Ishikawa (cell line): Measurements from ENCODE around the gene NUMB.

Experiments used
- CEBPB ChIP-seq: IDR thresholded peaks from 2 replicates; pipeline ENCODE4 v1.6.1; 2012
- CREB1 ChIP-seq: IDR thresholded peaks from 2 replicates; pipeline ENCODE4 v1.6.1; 2012; ENCODE audit warnings: low read depth
- EGR1 ChIP-seq: IDR thresholded peaks from 2 replicates; pipeline ENCODE4 v1.6.1; 2012
- EP300 ChIP-seq: IDR thresholded peaks from 2 replicates; pipeline ENCODE4 v1.6.1; 2012; ENCODE audit warnings: borderline replicate concordance
- FOXM1 ChIP-seq: IDR thresholded peaks from 2 replicates; pipeline ENCODE4 v1.6.1; 2012; ENCODE audit warnings: low read depth, borderline replicate concordance
- MAX ChIP-seq: IDR thresholded peaks from 2 replicates; pipeline ENCODE4 v1.6.1; 2012
- NFIC ChIP-seq: IDR thresholded peaks from 2 replicates; pipeline ENCODE4 v1.6.1; 2012
- RAD21 ChIP-seq: IDR thresholded peaks from 2 replicates; pipeline ENCODE4 v1.6.1; 2012; ENCODE audit warnings: low read depth
- REST ChIP-seq: IDR thresholded peaks from 2 replicates; pipeline ENCODE4 v1.6.1; 2012; ENCODE audit warnings: low read depth, mild to moderate bottlenecking
- TAF1 ChIP-seq: IDR thresholded peaks from 2 replicates; pipeline ENCODE4 v1.6.1; 2012; ENCODE audit warnings: low read depth, mild to moderate bottlenecking
- TCF12 ChIP-seq: IDR thresholded peaks from 2 replicates; pipeline ENCODE4 v1.6.1; 2012; ENCODE audit warnings: low read depth
- TEAD4 ChIP-seq: IDR thresholded peaks from 2 replicates; pipeline ENCODE4 v1.6.1; 2012
- USF1 ChIP-seq: IDR thresholded peaks from 2 replicates; pipeline ENCODE4 v1.6.1; 2012
- YY1 ChIP-seq: IDR thresholded peaks from 2 replicates; pipeline ENCODE4 v1.6.1; 2012; ENCODE audit warnings: low read depth
- ZBTB7A ChIP-seq: IDR thresholded peaks from 2 replicates; pipeline ENCODE4 v1.6.1; 2012; ENCODE audit warnings: low read depth

NUMB gene

GRCh38 chr14:73267474-73267873 is 190.9 kb downstream of the NUMB start:
- TF ChIP-seq TCF12 (no peak), NFIC (no peak), CREB1 (no peak), TEAD4 (no peak), CEBPB (no peak), RAD21 (no peak), EP300 (no peak), MAX (no peak), EGR1 (no peak), REST (no peak), TAF1 (no peak), USF1 (no peak), ZBTB7A (no peak), FOXM1 (no peak), YY1 (no peak)

GRCh38 chr14:73266317-73266716 is 192.0 kb downstream of the NUMB start:
- TF ChIP-seq REST (no peak), RAD21 (no peak), TAF1 (no peak), CEBPB (no peak), TEAD4 (no peak), EGR1 (no peak), USF1 (no peak), NFIC (no peak), CREB1 (no peak), ZBTB7A (no peak), MAX (no peak), TCF12 (no peak)

- TF ChIP-seq TAF1 (no peak), TCF12 (no peak), EGR1 (no peak), TEAD4 (no peak), MAX (no peak), NFIC (no peak), RAD21 (no peak)
Observed at GRCh38 chr14:73265721-73266046, 192.7 kb downstream of the NUMB start.

- TF ChIP-seq MAX (no peak), EP300 (no peak), RAD21 (no peak), CEBPB (no peak), TCF12 (no peak)
Observed at GRCh38 chr14:73264885-73265720, 193.2 kb downstream of the NUMB start.

GRCh38 chr14:73264080-73264884 is 194.1 kb downstream of the NUMB start:
- TF ChIP-seq REST (no peak), TAF1 (no peak), YY1 (no peak), ZBTB7A (no peak), TCF12 (no peak), NFIC (no peak), EGR1 (no peak), CEBPB (no peak), MAX (no peak), FOXM1 (no peak), CREB1 (no peak), USF1 (no peak), TEAD4 (no peak), RAD21 (no peak), EP300 (no peak)
